Neural progenitor cell (in vitro differentiated cells): Measurements from ENCODE around the gene GNAS-AS1.

Source experiments
- CTCF ChIP-seq: fragments of 200-600 bp; sonication (generic); IDR thresholded peaks from 2 replicates; pipeline ENCODE4 v1.5.1; 2017; ENCODE audit warnings: antibody characterized with exemption, mild to moderate bottlenecking
- EZH2 ChIP-seq: fragments of 200-600 bp; sonication (generic); IDR thresholded peaks from 2 replicates; pipeline ENCODE4 v1.6.1; 2017; ENCODE audit warnings: antibody characterized with exemption, mild to moderate bottlenecking, moderate library complexity
- EZH2phosphoT487 ChIP-seq: fragments of 200-600 bp; sonication (generic); IDR thresholded peaks from 2 replicates; pipeline ENCODE4 v1.6.1; 2017; ENCODE audit warnings: antibody characterized with exemption

DNA sequence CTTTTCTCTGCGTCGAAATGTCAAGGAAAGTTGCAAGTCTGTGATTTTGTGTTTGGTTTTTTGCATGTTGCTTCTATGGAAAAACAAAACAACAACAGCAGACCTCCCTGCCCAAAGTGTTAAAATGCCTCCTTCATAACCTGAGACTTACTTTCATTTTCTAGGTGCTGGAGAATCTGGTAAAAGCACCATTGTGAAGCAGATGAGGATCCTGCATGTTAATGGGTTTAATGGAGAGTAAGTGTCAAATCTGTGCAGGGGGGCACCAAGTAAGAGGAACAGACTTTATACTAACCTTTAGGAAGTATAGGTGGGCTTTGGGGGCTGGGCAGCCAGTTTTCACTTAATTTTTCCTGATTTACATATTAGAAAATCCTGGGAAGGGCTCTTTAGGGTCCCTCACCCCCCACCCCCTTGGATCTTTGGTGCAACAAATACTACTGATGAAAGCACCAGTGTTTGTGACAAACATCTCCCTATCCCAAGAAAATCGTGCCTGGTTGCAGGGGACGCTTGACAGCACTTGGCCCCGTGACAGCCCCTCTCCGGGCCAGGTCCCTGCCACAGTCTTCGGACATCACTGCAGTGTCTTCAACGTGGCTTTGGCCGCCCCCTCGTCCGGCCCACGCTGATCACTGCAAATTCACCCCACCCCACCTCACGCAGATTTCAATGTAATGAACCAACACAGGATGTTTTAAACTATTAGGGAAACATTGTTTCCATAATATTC is 44.9 kb upstream of the GNAS-AS1 start:
- no peak for TF ChIP-seq CTCF
- TF ChIP-seq EZH2: no peak
- TF ChIP-seq EZH2phosphoT487: no peak
